Stimulated activated CD4-positive, alpha-beta T cell treated with anti-CD3 and anti-CD28 coated beads, Interleukin-15, amount 100 ng/mL, for 24 hours (primary cell): ENCODE data around the gene VDAC2.
"Not testable (repeated sequence)": the region's sequence is repeated elsewhere in the genome, so short reads cannot be mapped to it uniquely, and the experiment has no call there.

Experiments used
- DNase-seq: peaks from one replicate; pipeline ENCODE4 v3.0.0-alpha.2; 2020

VDAC2 gene

GRCh38 chr10:75201793-75202307 lies 8.7 kb upstream of the VDAC2 start:
- no peak for DNase-seq

DNA sequence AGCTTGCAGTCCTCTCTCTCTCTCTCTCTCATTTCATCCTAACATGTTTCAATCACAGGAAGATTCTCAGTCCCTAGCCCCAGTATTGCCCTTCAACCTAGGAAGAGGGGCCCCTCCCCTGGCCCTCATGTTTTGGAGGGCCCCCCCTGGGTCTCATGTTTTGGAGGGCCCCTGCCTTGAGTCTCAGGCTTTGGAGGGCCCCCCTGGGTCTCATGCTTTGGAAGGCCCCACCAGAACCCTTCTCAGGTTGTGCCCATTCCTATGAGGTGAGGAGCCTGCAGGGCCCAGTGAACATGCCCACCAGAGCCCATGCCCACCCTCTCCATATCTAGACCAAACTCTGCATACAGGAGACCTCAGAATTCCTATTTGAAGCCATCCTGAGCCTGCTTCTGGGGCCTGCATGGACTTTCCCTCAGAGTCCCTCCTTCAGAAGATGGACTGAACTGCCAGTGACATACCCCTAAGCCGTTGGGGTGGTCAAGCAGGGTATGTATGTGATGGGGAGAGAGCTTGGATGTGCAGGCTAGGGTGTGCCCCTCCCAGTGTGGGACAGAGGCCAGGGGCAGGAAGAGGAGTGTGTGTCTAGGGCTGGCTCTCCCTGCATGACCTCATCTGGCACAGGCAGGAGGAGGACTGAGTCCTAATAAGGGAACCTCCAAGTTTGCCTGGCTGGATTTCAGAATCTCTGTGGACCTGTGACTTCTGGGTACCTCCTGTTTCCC lies 8.1 kb upstream of the VDAC2 start:
- no peak for DNase-seq

- not testable (repeated sequence) for DNase-seq
Observed at GRCh38 chr10:75203046-75203620, 7.5 kb upstream of the VDAC2 start.

GRCh38 chr10:75203724-75204123 lies 6.9 kb upstream of the VDAC2 start:
- DNase-seq: no peak

DNA sequence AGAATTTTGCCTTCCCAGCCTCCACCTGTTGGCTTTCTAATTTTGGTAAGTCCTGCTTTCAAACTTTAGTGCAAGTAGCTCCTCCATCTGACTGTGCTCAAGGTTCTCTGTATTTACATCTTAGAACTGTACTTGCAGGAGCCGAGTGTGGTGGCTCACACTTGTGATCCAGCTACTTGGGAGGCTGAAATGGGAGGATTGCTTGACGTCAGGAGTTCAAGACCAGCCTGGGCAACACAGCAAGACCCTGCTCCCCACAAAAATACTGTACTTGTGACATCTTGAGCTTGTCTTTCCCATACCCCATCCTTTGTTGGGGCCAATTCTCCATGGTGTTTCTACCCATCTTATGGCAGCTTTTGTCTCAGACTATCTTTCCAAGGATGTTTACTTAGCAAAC lies 4.7 kb upstream of the VDAC2 start:
- DNase-seq: no peak

DNA sequence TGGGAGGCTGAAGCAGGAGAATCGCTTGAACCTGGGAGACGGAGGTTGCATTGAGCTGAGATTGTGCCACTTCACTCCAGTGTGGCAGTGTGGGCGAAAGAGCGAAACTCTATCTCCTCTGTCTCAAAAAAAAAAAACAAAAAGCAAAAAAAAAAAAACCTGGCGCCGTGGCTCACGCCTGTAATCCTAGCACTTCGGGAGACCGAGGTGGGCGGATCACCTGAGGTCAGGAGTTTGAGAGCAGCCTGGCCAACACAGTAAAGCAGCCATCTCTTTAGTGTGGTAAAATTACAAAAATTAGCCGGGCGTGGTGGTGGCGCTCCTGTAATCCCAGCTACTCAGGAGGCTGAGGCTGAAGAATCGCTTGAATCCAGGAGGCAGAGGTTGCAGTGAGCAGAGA lies 4.0 kb upstream of the VDAC2 start:
- DNase-seq: not testable (repeated sequence)

DNA sequence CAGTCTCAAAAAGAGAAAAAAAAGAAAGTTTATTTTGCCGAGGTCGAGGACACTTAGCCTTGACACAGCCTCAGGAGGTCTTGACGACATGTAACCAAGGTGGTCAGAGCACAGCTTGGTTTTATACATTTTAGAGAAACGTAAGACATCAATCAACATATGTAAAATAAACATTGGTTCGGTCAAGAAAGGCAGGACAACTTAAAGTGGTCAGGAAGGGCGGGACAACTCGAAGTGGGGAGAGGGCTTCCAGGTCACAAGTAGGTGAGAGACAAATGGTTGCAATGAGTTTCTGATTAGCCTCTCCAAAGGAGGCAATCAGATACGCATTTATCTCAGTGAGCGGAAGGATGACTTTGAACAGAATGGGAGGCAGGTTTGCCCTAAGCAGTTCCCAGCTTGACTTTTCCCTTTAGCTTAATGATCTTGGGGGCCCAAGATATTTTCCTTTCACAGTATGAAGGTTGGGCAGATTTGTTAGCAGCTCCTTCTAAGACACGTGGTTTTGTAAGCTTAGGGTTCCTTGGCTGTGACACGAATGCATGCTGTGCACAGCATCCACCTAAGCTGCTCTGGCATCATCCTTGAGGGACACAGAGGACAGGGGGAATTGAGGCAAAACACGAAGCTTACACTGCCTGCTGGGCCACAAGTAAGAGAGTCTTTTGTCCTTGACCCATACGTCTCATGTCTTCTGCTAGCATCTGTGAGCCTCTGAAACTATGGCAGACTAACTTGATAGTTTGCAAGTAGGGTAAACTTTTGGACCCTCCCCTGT lies 3.3 kb upstream of the VDAC2 start:
- DNase-seq: no peak

- DNase-seq: no peak
Observed at GRCh38 chr10:75207857-75208144, 2.8 kb upstream of the VDAC2 start.

GRCh38 chr10:75208181-75208580 lies 2.4 kb upstream of the VDAC2 start:
- peak; percentile 10 for DNase-seq

- DNase-seq: peak; percentile 35
Observed at GRCh38 chr10:75209086-75209920, 1.3 kb upstream of the VDAC2 start.

- peak; percentile 84 for DNase-seq
Observed at GRCh38 chr10:75209921-75210281, 695 bp upstream of the VDAC2 start.

DNA sequence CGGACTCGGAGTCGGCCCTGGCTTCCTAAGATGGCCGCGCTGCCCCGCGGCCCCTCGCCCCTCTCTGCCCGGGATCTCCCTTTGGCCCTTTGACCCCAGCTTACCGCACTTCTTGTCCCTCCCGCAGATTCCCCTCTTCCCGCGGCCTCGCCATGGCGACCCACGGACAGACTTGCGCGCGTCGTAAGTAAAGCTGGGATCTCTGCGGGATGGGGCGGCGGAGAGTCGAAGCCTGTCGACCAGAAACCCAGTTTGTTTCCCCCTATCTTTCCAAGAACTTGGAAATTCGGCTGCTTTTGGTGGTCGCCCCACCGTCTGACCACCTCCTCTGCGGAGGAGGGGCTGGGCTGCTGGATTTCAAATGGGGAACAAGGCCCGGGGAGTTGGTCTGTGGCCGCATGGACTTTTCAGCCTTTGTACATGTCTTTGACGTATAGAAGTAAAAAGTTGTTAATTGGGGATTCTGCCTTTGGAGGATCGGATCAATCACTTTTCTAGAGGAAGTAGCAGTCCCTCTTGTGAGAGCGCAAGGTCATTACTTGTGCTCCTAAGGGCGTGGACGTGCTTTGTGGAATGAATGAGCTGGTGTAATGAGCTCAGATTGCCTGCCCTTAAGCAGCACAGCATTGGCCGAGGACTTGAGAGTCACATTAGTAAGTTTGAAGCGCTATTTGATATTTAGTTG lies 553 bp downstream of the VDAC2 start:
- peak; percentile 52 for DNase-seq

GRCh38 chr10:75212343-75212742 lies 1.7 kb downstream of the VDAC2 start:
- no peak for DNase-seq

DNA sequence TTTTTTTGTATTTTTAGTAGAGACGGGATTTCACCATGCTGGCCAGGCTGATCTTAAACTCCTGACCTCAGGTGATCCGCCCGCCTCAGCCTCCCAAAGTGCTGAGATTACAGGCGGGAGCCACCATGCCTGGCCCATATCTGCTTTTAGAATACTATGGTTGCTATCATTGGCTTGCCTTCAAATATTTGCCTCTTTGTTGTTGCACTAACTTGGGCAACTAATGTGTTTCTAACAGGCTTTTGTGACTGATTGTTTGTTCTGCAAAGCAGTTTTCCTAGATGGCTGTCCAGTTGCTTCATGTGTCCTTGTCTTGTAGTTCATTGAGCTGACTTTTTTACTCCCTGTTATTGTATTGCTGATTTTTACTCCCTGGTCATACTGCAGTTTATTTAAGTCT lies 9.7 kb downstream of the VDAC2 start:
- no peak for DNase-seq

DNA sequence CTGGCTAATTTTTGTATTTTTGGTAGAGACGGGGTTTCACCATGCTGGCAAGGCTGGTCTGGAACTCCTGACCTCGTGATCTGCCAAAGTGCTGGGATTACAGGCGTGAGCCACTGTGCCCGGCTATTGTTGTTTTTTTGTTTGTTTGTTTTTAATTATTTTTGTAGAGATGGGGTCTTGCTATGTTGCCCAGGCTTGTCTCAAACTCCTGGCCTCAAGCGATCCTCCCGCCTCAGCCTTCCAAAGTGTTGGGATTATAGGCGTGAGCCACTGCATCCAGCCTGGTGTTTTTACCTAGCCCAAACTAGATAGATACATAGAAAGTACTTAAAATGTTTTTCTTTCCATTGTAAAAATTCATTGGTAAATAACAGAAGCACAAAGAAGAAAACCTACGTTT lies 10.9 kb downstream of the VDAC2 start:
- DNase-seq: not testable (repeated sequence)

DNA sequence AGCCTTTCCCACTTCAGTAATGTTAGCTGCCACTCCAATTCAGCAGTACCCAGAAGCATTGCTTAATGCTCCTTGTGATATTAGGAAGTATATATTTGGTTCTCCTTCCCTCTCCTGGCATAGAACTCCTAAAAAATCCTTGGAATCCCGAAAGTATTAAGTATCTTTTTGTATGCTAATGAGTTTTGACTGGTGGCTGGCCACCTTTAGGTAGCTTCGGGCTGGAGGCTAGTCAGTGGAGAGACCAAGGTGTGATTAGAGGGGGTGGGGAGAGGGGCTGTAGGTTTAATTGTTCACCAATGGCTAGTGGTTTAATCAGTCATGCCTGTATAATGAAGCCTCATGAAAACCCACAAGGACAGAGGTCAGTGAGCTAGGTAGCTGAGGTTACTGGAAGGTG lies 12.9 kb downstream of the VDAC2 start:
- DNase-seq: no peak

GRCh38 chr10:75226095-75226494 lies 15.5 kb downstream of the VDAC2 start:
- no peak for DNase-seq

GRCh38 chr10:75226656-75227055 lies 16.1 kb downstream of the VDAC2 start:
- no peak for DNase-seq

- DNase-seq: no peak
Observed at GRCh38 chr10:75228278-75228677, 17.7 kb downstream of the VDAC2 start.

DNA sequence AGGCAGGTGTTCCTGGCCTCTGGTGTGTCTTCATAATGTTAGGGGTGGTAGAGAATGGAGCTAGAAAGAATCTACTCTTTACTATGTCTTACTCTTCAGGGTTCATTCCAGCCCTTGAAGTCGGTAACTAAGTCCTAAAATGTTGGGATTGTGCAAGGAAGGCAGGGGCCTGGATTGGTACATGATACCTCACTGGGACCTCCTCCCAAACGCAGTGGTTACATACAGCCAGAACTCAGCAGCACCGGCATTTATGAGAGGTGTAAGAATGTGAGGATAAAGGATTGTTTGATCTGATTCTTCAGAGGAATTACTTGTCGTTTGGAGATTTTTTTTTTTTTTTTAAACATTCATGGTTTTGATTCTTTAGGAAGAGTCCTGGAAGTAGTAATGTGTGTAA lies 18.2 kb downstream of the VDAC2 start:
- no peak for DNase-seq

GRCh38 chr10:75229971-75230370 lies 19.4 kb downstream of the VDAC2 start:
- no peak for DNase-seq

DNA sequence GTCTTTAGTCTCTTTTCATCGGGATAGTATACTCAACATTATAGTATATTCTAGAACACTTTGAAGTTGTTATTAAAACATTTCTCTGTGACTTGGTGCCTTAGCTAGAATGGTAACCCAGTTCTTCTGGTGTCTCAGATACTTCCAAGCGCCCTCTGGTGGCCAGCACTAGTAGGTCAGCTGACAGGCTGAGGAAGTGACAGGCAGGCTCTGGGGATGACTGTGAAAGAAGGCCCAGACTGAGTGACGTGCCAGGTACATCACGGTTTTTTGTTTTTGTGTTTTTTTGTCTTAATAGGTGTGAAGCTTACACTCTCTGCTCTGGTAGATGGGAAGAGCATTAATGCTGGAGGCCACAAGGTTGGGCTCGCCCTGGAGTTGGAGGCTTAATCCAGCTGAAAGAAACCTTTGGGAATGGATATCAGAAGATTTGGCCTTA lies 20.0 kb downstream of the VDAC2 start:
- DNase-seq: peak; percentile 96
